Measurements from ENCODE around the gene OSBPL6. TPM values are rescaled to one million over a fixed set of nuclear protein-coding genes. Genes with fewer than 3 reads are reported as not detected.

OSBPL6 gene
- total RNA-seq, 1 experiment from 2014 or later = 2.1 TPM

DNA sequence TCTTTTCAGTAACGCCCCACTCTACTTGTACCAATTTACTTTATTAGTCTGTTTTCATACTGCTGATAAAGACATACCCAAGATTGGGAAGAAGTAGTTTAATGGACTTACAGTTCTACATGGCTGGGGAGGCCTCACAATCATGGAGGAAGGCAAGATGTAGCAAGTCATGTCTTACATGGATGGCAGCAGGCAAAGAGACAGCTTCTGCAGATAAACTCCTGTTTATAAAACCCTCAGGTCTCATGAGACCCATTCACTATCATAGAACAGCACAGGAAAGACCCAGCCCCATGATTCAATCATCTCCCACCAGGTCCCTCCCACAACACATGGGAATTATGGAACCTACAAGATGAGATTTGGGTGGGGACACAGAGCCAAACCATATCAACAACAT, 38.8 kb upstream of the OSBPL6 start:
- Histone ChIP-seq H3K27me3 (ENCODE audit: control insufficient read depth, insufficient read depth, low read length) (no peaks in the 10 kb centered on the region), H3K27ac (ENCODE audit: low read length) (no peak overlapping the region), H3K4me3 (ENCODE audit: low read depth in 2 of 2, low read length in 2 of 2) (no peak overlapping the region), H3K36me3 (ENCODE audit: control insufficient read depth, insufficient read depth, low read length) (no peaks in the 10 kb centered on the region), H3K9me3 (ENCODE audit: control insufficient read depth, insufficient read depth, low read depth, low read length) (no peaks in the 10 kb centered on the region), H3K4me1 (ENCODE audit: control insufficient read depth, insufficient read depth, low read length) (no peaks in the 10 kb centered on the region)
- DNase-seq (ENCODE audit: low read depth, low spot score) (no peak), ATAC-seq (no peak)
- CTCF ChIA-PET = no interaction called here
- POLR2A ChIA-PET = no interaction called here
- TF ChIP-seq, protein P1, sequence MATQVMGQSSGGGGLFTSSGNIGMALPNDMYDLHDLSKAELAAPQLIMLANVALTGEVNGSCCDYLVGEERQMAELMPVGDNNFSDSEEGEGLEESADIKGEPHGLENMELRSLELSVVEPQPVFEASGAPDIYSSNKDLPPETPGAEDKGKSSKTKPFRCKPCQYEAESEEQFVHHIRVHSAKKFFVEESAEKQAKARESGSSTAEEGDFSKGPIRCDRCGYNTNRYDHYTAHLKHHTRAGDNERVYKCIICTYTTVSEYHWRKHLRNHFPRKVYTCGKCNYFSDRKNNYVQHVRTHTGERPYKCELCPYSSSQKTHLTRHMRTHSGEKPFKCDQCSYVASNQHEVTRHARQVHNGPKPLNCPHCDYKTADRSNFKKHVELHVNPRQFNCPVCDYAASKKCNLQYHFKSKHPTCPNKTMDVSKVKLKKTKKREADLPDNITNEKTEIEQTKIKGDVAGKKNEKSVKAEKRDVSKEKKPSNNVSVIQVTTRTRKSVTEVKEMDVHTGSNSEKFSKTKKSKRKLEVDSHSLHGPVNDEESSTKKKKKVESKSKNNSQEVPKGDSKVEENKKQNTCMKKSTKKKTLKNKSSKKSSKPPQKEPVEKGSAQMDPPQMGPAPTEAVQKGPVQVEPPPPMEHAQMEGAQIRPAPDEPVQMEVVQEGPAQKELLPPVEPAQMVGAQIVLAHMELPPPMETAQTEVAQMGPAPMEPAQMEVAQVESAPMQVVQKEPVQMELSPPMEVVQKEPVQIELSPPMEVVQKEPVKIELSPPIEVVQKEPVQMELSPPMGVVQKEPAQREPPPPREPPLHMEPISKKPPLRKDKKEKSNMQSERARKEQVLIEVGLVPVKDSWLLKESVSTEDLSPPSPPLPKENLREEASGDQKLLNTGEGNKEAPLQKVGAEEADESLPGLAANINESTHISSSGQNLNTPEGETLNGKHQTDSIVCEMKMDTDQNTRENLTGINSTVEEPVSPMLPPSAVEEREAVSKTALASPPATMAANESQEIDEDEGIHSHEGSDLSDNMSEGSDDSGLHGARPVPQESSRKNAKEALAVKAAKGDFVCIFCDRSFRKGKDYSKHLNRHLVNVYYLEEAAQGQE (IDR thresholded peaks at IDR 0.05; ENCODE audit: insufficient read depth in 1 of 2, low read depth in 2 of 2, low read length in 1 of 2) = no peak
- TF ChIP-seq SIN3A (IDR thresholded peaks at IDR 0.05; ENCODE audit: borderline replicate concordance, insufficient read depth, low read depth, low read length) (no peak), TCF7L2 (IDR thresholded peaks at IDR 0.05; ENCODE audit: low read depth, low read length) (no peak), POLR2AphosphoS5 (IDR thresholded peaks at IDR 0.05; ENCODE audit: low read depth, low read length) (no peak)
- TF ChIP-seq, protein P2, sequence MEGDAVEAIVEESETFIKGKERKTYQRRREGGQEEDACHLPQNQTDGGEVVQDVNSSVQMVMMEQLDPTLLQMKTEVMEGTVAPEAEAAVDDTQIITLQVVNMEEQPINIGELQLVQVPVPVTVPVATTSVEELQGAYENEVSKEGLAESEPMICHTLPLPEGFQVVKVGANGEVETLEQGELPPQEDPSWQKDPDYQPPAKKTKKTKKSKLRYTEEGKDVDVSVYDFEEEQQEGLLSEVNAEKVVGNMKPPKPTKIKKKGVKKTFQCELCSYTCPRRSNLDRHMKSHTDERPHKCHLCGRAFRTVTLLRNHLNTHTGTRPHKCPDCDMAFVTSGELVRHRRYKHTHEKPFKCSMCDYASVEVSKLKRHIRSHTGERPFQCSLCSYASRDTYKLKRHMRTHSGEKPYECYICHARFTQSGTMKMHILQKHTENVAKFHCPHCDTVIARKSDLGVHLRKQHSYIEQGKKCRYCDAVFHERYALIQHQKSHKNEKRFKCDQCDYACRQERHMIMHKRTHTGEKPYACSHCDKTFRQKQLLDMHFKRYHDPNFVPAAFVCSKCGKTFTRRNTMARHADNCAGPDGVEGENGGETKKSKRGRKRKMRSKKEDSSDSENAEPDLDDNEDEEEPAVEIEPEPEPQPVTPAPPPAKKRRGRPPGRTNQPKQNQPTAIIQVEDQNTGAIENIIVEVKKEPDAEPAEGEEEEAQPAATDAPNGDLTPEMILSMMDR (IDR thresholded peaks at IDR 0.05) = no peak
- intact Hi-C loops (cut with micrococcal nuclease; ENCODE audit: unreplicated experiment) (no loop called here), in situ Hi-C loops (cut with HindIII; ENCODE audit: low pct_unique_long_range_greater_than_20kb, low sequenced_read_pairs) (no loop called here)
- no TSS peak for BruUV-seq (replicated peaks)

DNA sequence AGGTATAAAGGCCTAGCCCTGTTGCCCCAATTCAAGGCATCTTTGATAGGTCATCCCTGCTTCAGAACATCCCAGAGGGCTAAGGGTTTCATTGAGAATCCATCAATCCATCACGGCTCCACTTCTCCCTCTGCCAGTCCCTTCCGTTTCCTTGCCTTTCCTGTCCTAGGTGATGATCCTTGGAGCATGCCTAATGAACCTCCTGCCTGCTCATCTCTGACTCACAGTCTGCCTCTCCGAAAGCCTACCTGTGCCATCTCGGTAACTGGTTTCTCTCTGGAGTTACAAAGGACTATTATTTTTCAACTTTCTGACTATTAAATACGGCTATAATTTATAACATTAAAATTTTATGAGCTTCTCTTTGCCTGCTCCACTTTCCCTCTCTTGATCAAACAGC, 36.7 kb upstream of the OSBPL6 start:
- TF ChIP-seq, protein P2 (IDR thresholded peaks at IDR 0.05) = no peak
- no peak for TF ChIP-seq TCF7L2 (IDR thresholded peaks at IDR 0.05; ENCODE audit: low read depth, low read length)
- no peak for TF ChIP-seq SIN3A (IDR thresholded peaks at IDR 0.05; ENCODE audit: borderline replicate concordance, insufficient read depth, low read depth, low read length)
- TF ChIP-seq, protein P1 (IDR thresholded peaks at IDR 0.05; ENCODE audit: insufficient read depth in 1 of 2, low read depth in 2 of 2, low read length in 1 of 2) = no peak
- no peak for TF ChIP-seq POLR2AphosphoS5 (IDR thresholded peaks at IDR 0.05; ENCODE audit: low read depth, low read length)
- no peak overlapping the region for H3K4me3 ChIP-seq (ENCODE audit: low read depth in 2 of 2, low read length in 2 of 2)
- CTCF ChIA-PET = no interaction called here
- no peaks in the 10 kb centered on the region for H3K27me3 ChIP-seq (ENCODE audit: control insufficient read depth, insufficient read depth, low read length)
- BruUV-seq (replicated peaks) = no TSS peak
- no peak for ATAC-seq
- in situ Hi-C loops (cut with HindIII; ENCODE audit: low pct_unique_long_range_greater_than_20kb, low sequenced_read_pairs) (no loop called here), intact Hi-C loops (cut with micrococcal nuclease; ENCODE audit: unreplicated experiment) (no loop called here)
- no peak overlapping the region for H3K27ac ChIP-seq (ENCODE audit: low read length)
- H3K4me1 ChIP-seq (ENCODE audit: control insufficient read depth, insufficient read depth, low read length) = no peaks in the 10 kb centered on the region
- no peaks in the 10 kb centered on the region for H3K36me3 ChIP-seq (ENCODE audit: control insufficient read depth, insufficient read depth, low read length)
- H3K9me3 ChIP-seq (ENCODE audit: control insufficient read depth, insufficient read depth, low read depth, low read length) = no peaks in the 10 kb centered on the region
- POLR2A ChIA-PET = no interaction called here
- no peak for DNase-seq (ENCODE audit: low read depth, low spot score)

Measured in Panc1 (cell line).